K562 (cell line): ENCODE data around the gene COL8A2. TPM values are rescaled to one million over a fixed set of nuclear protein-coding genes. Genes with fewer than 3 reads are reported as not detected.

Source experiments
- CBFB ChIP-seq: sonication (generic); formaldehyde crosslinking; IDR thresholded peaks from 2 replicates; pipeline ENCODE4 v1.4.0; 2020; ENCODE audit warnings: mild to moderate bottlenecking, missing genetic modification reagents
- DACH1 ChIP-seq: fragments of 450-650 bp; IDR thresholded peaks from 2 replicates; pipeline ENCODE4 v1.6.1; 2018; ENCODE audit not compliant: partially characterized antibody
- HMG20A ChIP-seq: fragments of 450-650 bp; formaldehyde crosslinking; conservative IDR thresholded peaks from 2 replicates; pipeline ENCODE4 v1.4.0; 2020; ENCODE audit warnings: mild to moderate bottlenecking, mixed read lengths
- IRF9 ChIP-seq: fragments of 450-650 bp; IDR thresholded peaks from 2 replicates; pipeline ENCODE4 v1.6.1; 2016; ENCODE audit warnings: missing biosample characterization, missing genetic modification characterization
- JUNB ChIP-seq: fragments of 450-650 bp; formaldehyde crosslinking; conservative IDR thresholded peaks from 2 replicates; pipeline ENCODE4 v1.4.0; 2020; ENCODE audit warnings: mild to moderate bottlenecking
- PCBP1 ChIP-seq: fragments of 200-400 bp; formaldehyde crosslinking; IDR thresholded peaks from 2 replicates; pipeline ENCODE4 v1.6.1; 2018; ENCODE audit warnings: mild to moderate bottlenecking, low read depth, low read length; ENCODE audit not compliant: poor library complexity, severe bottlenecking
- SIRT6 ChIP-seq: IDR thresholded peaks from one replicate; pipeline ENCODE4 v1.6.1; 2012; ENCODE audit warnings: low read depth, mild to moderate bottlenecking, control low read depth, inconsistent platforms, low read length, moderate library complexity
- SRSF1 ChIP-seq: fragments of 200-400 bp; formaldehyde crosslinking; IDR thresholded peaks from 2 replicates; pipeline ENCODE4 v1.6.1; 2017; ENCODE audit warnings: mild to moderate bottlenecking, low read depth, low read length, moderate library complexity
- ZNF174 ChIP-seq: fragments of 250-450 bp; sonication (Bioruptor Pico); IDR thresholded peaks from 2 replicates; pipeline ENCODE4 v1.4.0; 2020; ENCODE audit warnings: mild to moderate bottlenecking
- polyA plus RNA-seq, 8 experiments: library from polyadenylated mRNA; depleted of rRNA in 4 of 8; stranded (reverse) in 5 of 8; unstranded in 3 of 8; fragments of >200 nt; fragmentation: Nextera tagmentation in 2 of 8; fragmentation: Illumina TruSeq in 1 of 8; extraction: Ambion mirVana in 2 of 8; extraction: Trizol in 1 of 8; gene quantifications; 2 replicates each; pipeline versions ENCODE4 v1.2.1 to v1.2.3, GENCODE V29; 2011 to 2014; ENCODE audit warnings: inconsistent platforms in 1 of 8, missing spikeins in 1 of 8
- total RNA-seq, 7 experiments: library from RNA; depleted of rRNA in 6 of 7; stranded (reverse); fragments of >200 nt in 6 of 7; fragmentation: Illumina TruSeq in 2 of 7; extraction: Trizol in 2 of 7; gene quantifications; 2 replicates each; pipeline versions ENCODE4 v1.2.1 to v1.2.3, GENCODE V29; 2011 to 2021; ENCODE audit warnings: low replicate concordance in 1 of 7
- TF ChIP-seq, protein P1 (sequence below): fragments of 200-600 bp; sonication (generic); IDR thresholded peaks from one replicate; pipeline ENCODE4 v1.6.1; 2012; ENCODE audit warnings: mild to moderate bottlenecking, low read depth, low read length, inconsistent platforms
- TF ChIP-seq, protein P2 (sequence below): fragments of 450-650 bp; IDR thresholded peaks from 2 replicates; pipeline ENCODE4 v1.6.1; 2017; ENCODE audit warnings: antibody characterized with exemption, mild to moderate bottlenecking

Gene COL8A2
- total and polyA plus RNA-seq, 9 of the 15 experiments (the other 6 are each of a cell fraction or from before 2014, with no cell fraction given): 0.03 to 0.14 (median 0.04) TPM; not detected in 5

GRCh38 chr1:36149237-36149972 lies 24.4 kb upstream of the COL8A2 start, which contains the start of gene TRAPPC3 (continued):
- TF ChIP-seq IRF9 (tag) (no peak), ZNF174 (CRISPR knock-in tag) (no peak), JUNB (CRISPR knock-in tag) (no peak), HMG20A (CRISPR knock-in tag) (no peak), SIRT6 (no peak), DACH1 (no peak), CBFB (CRISPR knock-in tag) (peak; percentile 80; the same call in 1 of the 2 replicates), SRSF1 (no peak), PCBP1 (no peak)
- TF ChIP-seq, protein P1, sequence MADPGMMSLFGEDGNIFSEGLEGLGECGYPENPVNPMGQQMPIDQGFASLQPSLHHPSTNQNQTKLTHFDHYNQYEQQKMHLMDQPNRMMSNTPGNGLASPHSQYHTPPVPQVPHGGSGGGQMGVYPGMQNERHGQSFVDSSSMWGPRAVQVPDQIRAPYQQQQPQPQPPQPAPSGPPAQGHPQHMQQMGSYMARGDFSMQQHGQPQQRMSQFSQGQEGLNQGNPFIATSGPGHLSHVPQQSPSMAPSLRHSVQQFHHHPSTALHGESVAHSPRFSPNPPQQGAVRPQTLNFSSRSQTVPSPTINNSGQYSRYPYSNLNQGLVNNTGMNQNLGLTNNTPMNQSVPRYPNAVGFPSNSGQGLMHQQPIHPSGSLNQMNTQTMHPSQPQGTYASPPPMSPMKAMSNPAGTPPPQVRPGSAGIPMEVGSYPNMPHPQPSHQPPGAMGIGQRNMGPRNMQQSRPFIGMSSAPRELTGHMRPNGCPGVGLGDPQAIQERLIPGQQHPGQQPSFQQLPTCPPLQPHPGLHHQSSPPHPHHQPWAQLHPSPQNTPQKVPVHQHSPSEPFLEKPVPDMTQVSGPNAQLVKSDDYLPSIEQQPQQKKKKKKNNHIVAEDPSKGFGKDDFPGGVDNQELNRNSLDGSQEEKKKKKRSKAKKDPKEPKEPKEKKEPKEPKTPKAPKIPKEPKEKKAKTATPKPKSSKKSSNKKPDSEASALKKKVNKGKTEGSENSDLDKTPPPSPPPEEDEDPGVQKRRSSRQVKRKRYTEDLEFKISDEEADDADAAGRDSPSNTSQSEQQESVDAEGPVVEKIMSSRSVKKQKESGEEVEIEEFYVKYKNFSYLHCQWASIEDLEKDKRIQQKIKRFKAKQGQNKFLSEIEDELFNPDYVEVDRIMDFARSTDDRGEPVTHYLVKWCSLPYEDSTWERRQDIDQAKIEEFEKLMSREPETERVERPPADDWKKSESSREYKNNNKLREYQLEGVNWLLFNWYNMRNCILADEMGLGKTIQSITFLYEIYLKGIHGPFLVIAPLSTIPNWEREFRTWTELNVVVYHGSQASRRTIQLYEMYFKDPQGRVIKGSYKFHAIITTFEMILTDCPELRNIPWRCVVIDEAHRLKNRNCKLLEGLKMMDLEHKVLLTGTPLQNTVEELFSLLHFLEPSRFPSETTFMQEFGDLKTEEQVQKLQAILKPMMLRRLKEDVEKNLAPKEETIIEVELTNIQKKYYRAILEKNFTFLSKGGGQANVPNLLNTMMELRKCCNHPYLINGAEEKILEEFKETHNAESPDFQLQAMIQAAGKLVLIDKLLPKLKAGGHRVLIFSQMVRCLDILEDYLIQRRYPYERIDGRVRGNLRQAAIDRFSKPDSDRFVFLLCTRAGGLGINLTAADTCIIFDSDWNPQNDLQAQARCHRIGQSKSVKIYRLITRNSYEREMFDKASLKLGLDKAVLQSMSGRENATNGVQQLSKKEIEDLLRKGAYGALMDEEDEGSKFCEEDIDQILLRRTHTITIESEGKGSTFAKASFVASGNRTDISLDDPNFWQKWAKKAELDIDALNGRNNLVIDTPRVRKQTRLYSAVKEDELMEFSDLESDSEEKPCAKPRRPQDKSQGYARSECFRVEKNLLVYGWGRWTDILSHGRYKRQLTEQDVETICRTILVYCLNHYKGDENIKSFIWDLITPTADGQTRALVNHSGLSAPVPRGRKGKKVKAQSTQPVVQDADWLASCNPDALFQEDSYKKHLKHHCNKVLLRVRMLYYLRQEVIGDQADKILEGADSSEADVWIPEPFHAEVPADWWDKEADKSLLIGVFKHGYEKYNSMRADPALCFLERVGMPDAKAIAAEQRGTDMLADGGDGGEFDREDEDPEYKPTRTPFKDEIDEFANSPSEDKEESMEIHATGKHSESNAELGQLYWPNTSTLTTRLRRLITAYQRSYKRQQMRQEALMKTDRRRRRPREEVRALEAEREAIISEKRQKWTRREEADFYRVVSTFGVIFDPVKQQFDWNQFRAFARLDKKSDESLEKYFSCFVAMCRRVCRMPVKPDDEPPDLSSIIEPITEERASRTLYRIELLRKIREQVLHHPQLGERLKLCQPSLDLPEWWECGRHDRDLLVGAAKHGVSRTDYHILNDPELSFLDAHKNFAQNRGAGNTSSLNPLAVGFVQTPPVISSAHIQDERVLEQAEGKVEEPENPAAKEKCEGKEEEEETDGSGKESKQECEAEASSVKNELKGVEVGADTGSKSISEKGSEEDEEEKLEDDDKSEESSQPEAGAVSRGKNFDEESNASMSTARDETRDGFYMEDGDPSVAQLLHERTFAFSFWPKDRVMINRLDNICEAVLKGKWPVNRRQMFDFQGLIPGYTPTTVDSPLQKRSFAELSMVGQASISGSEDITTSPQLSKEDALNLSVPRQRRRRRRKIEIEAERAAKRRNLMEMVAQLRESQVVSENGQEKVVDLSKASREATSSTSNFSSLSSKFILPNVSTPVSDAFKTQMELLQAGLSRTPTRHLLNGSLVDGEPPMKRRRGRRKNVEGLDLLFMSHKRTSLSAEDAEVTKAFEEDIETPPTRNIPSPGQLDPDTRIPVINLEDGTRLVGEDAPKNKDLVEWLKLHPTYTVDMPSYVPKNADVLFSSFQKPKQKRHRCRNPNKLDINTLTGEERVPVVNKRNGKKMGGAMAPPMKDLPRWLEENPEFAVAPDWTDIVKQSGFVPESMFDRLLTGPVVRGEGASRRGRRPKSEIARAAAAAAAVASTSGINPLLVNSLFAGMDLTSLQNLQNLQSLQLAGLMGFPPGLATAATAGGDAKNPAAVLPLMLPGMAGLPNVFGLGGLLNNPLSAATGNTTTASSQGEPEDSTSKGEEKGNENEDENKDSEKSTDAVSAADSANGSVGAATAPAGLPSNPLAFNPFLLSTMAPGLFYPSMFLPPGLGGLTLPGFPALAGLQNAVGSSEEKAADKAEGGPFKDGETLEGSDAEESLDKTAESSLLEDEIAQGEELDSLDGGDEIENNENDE: no peak
- TF ChIP-seq, protein P2, sequence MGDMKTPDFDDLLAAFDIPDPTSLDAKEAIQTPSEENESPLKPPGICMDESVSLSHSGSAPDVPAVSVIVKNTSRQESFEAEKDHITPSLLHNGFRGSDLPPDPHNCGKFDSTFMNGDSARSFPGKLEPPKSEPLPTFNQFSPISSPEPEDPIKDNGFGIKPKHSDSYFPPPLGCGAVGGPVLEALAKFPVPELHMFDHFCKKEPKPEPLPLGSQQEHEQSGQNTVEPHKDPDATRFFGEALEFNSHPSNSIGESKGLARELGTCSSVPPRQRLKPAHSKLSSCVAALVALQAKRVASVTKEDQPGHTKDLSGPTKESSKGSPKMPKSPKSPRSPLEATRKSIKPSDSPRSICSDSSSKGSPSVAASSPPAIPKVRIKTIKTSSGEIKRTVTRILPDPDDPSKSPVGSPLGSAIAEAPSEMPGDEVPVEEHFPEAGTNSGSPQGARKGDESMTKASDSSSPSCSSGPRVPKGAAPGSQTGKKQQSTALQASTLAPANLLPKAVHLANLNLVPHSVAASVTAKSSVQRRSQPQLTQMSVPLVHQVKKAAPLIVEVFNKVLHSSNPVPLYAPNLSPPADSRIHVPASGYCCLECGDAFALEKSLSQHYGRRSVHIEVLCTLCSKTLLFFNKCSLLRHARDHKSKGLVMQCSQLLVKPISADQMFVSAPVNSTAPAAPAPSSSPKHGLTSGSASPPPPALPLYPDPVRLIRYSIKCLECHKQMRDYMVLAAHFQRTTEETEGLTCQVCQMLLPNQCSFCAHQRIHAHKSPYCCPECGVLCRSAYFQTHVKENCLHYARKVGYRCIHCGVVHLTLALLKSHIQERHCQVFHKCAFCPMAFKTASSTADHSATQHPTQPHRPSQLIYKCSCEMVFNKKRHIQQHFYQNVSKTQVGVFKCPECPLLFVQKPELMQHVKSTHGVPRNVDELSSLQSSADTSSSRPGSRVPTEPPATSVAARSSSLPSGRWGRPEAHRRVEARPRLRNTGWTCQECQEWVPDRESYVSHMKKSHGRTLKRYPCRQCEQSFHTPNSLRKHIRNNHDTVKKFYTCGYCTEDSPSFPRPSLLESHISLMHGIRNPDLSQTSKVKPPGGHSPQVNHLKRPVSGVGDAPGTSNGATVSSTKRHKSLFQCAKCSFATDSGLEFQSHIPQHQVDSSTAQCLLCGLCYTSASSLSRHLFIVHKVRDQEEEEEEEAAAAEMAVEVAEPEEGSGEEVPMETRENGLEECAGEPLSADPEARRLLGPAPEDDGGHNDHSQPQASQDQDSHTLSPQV: peak; percentile 85
